HG03095 (cell line): ENCODE data around the gene DNASE2B.

Experiments used
- ATAC-seq: cut with Tn5 transposase; IDR thresholded peaks from one replicate; pipeline ENCODE4 v1.9.1; 2021; ENCODE audit warnings: moderate library complexity; ENCODE audit not compliant: unreplicated experiment

The DNASE2B gene

DNA sequence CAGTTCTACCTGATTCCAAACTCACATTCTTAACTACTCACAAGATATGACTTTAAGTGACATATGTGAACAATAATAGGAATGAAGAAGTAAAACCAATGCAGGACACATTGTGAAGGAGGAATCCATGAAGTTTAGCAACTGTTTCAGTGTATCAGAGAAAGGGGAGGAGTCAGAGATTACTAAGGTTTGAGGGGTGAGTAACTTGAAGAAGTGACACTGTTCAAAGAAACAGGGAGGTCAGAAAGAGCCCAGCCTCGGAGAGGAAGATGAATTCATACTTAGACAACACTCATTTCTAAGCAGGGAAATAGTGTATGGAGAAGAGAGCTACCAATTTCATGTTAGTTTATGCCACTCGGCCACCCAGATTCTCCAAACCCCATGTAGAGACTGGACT lies 52.6 kb downstream of the DNASE2B start:
- ATAC-seq: no peak

DNA sequence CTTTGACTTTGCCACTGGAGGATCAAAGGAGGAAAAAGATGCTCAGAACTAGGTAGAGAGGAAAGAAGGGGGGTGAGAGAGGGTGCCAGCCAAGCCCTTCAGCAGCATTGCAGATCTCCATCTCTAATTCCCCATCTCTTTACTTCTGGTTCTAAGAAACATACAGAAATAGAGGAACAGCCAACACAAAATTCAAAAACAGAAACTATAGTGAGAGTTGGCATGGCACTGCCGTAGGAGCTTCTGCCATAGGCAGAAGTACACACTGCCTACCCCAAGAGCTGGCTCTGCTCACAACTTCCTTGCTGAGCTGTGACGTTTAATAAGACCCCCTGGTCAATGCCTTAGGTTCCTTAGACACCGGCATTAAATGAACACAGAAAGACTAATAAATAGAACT lies 54.2 kb downstream of the DNASE2B start:
- ATAC-seq: no peak

GRCh38 chr1:84462118-84462517 lies 63.8 kb downstream of the DNASE2B start:
- ATAC-seq: no peak
